Measurements from ENCODE around the gene ARHGAP22.

DNA sequence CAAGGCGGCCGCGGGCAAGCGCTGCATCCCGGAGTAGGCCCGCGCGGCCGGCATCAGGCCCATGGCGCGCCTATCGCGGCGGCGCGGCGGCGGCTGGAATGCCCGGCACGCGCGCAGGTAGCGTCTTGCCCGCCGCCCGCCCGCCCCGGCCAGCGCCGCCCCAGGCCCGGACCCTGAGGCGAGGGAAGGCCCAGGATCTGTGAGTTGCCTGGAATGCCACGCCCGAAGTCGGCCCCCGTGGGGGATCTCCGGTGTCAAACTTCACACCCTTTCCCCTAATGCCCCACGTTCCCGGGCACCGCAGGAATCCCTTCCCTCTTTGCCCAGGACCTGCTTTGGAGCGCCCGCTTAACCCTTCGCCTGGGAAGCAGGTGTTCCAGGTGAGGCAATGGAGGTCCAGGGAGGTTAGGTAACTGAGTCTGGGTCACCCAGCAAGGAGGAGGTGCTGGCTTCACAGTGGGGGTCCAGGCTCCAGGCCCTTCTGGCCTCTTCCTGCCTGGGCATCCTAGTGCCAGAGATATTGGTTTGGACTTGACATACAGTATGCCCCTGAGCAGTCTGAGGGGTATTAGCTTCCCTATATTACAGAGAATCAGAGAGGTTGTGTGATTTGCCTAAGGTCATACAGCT lies 138.1 kb downstream of the ARHGAP22 start:
- TF ChIP-seq, protein P1, sequence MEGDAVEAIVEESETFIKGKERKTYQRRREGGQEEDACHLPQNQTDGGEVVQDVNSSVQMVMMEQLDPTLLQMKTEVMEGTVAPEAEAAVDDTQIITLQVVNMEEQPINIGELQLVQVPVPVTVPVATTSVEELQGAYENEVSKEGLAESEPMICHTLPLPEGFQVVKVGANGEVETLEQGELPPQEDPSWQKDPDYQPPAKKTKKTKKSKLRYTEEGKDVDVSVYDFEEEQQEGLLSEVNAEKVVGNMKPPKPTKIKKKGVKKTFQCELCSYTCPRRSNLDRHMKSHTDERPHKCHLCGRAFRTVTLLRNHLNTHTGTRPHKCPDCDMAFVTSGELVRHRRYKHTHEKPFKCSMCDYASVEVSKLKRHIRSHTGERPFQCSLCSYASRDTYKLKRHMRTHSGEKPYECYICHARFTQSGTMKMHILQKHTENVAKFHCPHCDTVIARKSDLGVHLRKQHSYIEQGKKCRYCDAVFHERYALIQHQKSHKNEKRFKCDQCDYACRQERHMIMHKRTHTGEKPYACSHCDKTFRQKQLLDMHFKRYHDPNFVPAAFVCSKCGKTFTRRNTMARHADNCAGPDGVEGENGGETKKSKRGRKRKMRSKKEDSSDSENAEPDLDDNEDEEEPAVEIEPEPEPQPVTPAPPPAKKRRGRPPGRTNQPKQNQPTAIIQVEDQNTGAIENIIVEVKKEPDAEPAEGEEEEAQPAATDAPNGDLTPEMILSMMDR (IDR thresholded peaks at IDR 0.05), result no peak
- TF ChIP-seq POLR2A (IDR thresholded peaks at IDR 0.05) (no peak), POLR2AphosphoS5 (IDR thresholded peaks at IDR 0.05; ENCODE audit: insufficient read depth in 1 of 2, low read depth in 1 of 2) (no peak)

Data from vagina (tissue), 2 donors.